GM21786 (cell line): ENCODE measurements around the gene COG4.
A peak's percentile ranks its signal among the peaks of the same experiment; 100 is the strongest.
"Not testable (repeated sequence)": the region's sequence is repeated elsewhere in the genome, so short reads cannot be mapped to it uniquely, and the experiment has no call there.

Source experiments
- ATAC-seq: cut with Tn5 transposase; IDR thresholded peaks from one replicate; pipeline ENCODE4 v1.9.1; 2021; ENCODE audit not compliant: unreplicated experiment

Gene COG4

GRCh38 chr16:70457446-70458166 lies 65.7 kb downstream of the COG4 start:
- ATAC-seq: no peak

- ATAC-seq: no peak
These were observed 67.4 kb downstream of the COG4 start for GRCh38 chr16:70455910-70456309.

DNA sequence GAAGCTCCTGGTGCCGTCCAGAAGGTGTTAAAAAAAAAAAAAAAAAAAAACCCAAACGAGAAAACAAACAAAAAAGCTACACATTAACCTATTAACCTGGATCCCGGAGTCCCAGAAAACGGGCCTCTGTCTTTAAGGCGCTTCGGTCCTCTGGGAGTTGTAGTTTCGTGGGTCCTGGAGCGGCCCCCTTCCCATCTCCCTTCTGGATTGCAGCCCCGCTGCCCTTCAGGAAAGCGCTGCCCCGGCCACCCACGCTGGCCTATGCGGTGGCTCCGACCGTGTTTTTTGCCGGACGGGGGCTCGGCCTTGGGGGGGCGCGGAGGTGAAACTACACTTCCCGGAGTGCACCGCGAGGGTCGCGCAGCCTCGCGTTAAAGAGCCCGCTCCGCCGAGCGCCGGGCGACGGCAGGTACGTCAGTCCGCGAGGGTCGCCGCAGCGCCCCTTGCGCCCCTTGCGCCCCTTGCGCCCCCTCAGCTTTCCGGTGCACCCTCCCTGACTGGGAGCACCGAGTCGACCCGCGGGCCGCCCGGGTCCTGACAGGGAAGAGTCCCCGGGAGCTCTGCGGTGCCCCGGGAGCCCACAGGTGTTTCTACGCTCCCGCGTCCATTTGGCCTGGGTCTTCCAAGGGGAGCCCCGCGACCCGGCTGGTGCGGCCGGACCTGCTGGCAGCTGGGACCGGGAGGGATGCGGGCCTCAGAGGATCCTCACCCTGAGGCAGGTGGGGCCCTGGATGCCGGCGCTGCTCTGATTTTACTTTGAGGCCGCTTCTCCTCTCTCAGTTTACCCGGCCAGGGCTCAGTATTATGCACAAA lies 68.9 kb downstream of the COG4 start, which contains the start of gene FCSK:
TSS of gene FCSK (plus strand) at position 374 of the 813 bp plus-strand sequence. CDS start 8,596 bp downstream, outside the sequence.
- peak; percentile 88 for ATAC-seq

- ATAC-seq: peak; percentile 7
These were observed 69.5 kb downstream of the COG4 start for GRCh38 chr16:70453892-70454221.

- no peak for ATAC-seq
These were observed 70.0 kb downstream of the COG4 start for GRCh38 chr16:70453117-70453891.

- not testable (repeated sequence) for ATAC-seq
These were observed 72.4 kb downstream of the COG4 start for GRCh38 chr16:70451004-70451340.

- ATAC-seq: not testable (repeated sequence)
These were observed 73.0 kb downstream of the COG4 start for GRCh38 chr16:70450142-70451003.

DNA sequence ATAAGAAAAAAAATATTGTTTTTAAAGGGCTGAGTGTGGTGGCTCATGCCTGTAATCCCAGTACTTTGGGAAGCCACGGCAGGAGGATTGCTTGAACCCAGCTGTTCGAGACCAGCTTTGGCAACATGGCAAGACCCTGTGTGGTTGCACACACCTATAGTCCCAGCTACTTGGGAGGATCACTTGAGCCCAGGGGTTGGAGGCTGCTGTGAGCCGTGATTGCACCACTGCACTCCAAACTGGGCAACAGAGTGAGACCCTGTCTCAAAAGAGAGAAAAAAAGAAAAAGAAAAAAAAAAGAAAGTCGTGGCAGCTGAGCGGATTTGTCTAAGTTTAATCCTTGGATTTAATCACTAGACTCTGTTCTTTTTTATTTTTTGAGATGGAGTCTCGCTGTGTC lies 75.3 kb downstream of the COG4 start:
- no peak for ATAC-seq

GRCh38 chr16:70444249-70445063 lies 78.9 kb downstream of the COG4 start:
- ATAC-seq: no peak

- no peak for ATAC-seq
These were observed 81.0 kb downstream of the COG4 start for GRCh38 chr16:70442344-70442743.

DNA sequence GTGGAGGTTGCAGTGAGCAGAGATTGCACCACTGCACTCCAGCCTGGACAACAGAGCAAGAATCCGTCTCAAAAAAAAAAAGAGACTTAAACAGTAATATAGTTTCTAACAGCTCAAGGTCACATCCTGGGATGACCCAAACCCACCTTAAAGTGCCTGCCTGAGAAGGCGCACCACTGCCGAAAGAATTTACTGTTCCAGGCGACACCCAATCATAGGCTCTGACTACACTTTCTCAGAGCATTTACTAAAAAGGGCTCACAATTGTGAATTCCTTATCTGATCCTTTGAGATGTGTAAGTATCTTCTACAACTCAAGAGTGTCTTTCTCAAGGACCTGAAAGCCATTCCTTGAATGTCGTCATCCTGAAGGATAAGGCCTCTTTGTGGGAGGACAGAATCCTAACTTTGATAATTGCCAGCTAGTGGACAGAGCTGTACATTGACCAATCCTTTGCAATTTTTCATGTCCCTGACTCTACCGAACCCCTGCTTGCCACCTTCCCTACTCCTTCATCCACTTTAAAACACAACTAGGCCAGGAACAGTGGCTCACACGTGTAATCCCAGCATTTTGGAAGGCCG lies 81.9 kb downstream of the COG4 start:
- no peak for ATAC-seq

DNA sequence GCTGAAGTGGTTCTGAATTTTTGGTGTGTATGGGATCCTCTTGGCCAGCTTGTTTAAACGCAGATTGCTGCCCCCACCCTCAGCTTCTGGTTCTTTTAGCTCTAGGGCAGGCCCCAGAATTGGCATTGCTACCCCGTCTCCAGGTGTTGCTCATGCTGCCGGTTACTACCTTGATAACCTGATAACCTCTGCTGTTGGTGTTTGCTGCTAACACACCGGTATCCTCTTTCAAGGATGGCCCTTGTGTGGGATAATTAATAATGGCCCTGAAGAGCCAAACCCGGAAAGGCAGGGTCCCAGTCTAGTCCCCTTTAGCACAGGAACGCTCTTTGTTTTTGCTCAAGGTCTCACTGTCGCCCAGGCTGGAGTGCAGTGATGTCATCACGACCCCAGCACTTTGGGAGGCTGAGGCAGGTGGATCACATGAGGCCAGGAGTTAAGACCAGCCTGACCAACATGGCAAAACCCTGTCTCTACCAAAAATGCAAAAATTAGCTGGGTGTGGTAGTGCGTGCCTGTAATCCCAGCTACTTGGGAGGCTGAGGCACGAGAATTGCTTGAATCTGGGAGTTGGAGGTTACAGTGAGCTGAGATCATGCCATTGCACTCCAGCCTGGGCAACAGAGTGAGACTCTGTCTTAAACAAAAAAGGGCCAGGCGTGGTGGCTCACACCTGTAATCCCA lies 83.2 kb downstream of the COG4 start:
- ATAC-seq: no peak

DNA sequence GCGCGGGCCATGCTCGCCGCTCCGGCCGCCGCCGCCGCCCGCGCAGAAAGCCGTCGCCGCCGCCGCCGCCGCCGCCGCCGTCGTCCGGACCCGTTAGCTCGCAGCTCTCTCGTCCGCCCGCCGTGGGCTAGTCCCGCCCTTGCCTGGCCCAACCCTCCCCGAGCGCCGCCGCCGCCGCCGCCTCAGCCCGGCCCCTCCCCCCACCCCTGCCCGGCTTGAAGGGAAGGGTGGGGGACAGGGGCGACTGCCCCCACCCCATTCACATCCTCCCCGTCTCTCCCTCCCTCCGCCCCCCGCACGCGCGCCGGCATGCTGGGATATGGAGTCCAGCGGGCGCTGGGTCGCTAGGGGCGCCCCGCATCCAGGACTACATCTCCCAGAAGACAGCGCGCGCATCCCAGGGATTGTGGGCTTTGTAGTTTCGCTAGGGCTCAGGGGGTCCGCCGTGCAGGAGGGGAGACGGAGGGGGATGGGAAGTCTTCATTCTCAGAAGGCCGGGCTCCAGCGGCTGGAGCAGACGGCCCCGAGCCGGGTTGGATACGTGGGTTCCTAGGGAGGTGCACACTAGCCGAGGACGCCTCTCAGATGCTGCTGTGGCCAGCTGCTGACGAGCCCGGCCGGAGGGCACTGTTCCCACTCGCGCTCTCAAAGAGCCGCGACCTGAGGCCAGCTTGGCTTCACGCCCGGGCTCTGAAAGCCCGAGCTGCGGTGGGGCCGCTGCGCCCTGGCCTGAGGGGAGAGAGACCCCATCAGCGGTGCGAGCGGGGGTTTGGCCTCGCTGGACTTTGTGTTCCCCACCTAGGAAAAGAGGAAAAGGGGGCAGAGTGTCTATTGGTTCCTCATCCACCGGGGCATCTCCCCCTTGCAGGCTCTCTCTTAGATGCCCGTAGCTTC lies 84.1 kb downstream of the COG4 start, which contains the start of gene ST3GAL2:
TSS of gene ST3GAL2 (minus strand) at position 132 of the 894 bp plus-strand sequence. CDS start 40,570 bp downstream, outside the sequence.
- ATAC-seq: peak; percentile 82

DNA sequence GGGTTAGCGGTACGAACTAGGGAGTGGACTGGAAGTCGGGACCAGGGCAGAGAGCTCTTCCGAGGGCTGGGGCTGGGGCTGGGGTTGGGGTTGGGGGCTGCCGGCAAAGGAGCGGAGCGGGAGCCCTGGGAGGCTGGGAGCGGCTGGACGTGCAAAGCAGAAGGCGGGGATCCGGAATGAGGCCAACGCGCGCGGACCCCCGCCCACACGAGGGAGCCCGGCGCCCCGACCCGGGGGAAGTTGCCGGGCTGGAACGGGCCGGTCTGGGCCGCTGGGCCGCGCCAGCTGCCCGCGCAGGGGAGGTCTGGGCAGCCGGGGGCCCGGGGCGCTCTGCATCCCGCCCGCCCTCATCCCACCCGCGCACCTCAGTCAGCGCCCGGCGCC lies 84.8 kb downstream of the COG4 start:
- no peak for ATAC-seq

- ATAC-seq: no peak
These were observed 85.5 kb downstream of the COG4 start for GRCh38 chr16:70437582-70438557.

DNA sequence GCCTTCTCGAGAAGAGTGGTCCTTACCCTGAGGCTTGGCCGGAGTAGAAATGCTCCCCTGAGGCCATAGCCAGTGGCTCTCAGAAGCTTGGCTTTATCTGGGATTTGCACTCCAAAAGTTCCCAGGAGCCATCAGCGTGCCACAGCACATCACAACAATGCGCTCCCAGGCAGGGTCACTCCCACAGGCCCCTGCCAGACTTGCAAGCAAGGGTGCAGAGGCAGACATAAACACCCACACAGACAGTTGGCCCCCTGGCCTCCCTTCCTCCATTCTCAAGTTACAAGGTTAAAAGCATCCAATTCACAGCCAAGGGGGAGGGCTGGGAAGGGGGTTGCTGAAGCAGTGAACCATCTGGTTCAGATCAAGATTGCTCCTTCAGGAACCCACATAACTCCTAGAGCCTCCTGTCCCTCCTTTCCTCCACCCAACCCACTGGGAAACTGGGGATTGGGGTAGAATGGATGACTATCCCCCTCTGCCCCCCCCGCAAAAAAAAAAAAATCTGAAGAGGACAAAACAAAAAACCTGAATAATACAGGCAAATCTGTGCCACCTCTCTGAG lies 86.3 kb downstream of the COG4 start:
- ATAC-seq: no peak
